Measurements from ENCODE around the gene UBQLN4.

UBQLN4 gene

GRCh38 chr1:156069490-156070455 is 16.2 kb upstream of the UBQLN4 start:
- no peak for DNase-seq (ENCODE audit: low read depth)
- H3K4me3 ChIP-seq (ENCODE audit: low read length), result no peak overlapping the region
- TF ChIP-seq, protein P1, sequence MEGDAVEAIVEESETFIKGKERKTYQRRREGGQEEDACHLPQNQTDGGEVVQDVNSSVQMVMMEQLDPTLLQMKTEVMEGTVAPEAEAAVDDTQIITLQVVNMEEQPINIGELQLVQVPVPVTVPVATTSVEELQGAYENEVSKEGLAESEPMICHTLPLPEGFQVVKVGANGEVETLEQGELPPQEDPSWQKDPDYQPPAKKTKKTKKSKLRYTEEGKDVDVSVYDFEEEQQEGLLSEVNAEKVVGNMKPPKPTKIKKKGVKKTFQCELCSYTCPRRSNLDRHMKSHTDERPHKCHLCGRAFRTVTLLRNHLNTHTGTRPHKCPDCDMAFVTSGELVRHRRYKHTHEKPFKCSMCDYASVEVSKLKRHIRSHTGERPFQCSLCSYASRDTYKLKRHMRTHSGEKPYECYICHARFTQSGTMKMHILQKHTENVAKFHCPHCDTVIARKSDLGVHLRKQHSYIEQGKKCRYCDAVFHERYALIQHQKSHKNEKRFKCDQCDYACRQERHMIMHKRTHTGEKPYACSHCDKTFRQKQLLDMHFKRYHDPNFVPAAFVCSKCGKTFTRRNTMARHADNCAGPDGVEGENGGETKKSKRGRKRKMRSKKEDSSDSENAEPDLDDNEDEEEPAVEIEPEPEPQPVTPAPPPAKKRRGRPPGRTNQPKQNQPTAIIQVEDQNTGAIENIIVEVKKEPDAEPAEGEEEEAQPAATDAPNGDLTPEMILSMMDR (IDR thresholded peaks at IDR 0.05; ENCODE audit: insufficient read depth, low read depth, low read length, missing control alignments), result no peak

GRCh38 chr1:156067262-156067661 is 13.7 kb upstream of the UBQLN4 start:
- no peak overlapping the region for H3K4me3 ChIP-seq (ENCODE audit: low read length)
- DNase-seq (ENCODE audit: low read depth), result no peak
- TF ChIP-seq, protein P1 (IDR thresholded peaks at IDR 0.05; ENCODE audit: insufficient read depth, low read depth, low read length, missing control alignments), result no peak

- no peak overlapping the region for H3K4me3 ChIP-seq (ENCODE audit: low read length)
- DNase-seq (ENCODE audit: low read depth), result no peak
- TF ChIP-seq, protein P1 (IDR thresholded peaks at IDR 0.05; ENCODE audit: insufficient read depth, low read depth, low read length, missing control alignments), result no peak
Measured at GRCh38 chr1:156065871-156066270, 12.3 kb upstream of the UBQLN4 start.

GRCh38 chr1:156065212-156065611 is 11.6 kb upstream of the UBQLN4 start:
- TF ChIP-seq, protein P1 (IDR thresholded peaks at IDR 0.05; ENCODE audit: insufficient read depth, low read depth, low read length, missing control alignments), result no peak
- no peak overlapping the region for H3K4me3 ChIP-seq (ENCODE audit: low read length)
- no peak for DNase-seq (ENCODE audit: low read depth)

GRCh38 chr1:156064615-156065014 is 11.0 kb upstream of the UBQLN4 start:
- DNase-seq (ENCODE audit: low read depth), result peak; percentile 30
- H3K4me3 ChIP-seq (ENCODE audit: low read length), result no peak overlapping the region
- TF ChIP-seq, protein P1 (IDR thresholded peaks at IDR 0.05; ENCODE audit: insufficient read depth, low read depth, low read length, missing control alignments), result no peak

DNA sequence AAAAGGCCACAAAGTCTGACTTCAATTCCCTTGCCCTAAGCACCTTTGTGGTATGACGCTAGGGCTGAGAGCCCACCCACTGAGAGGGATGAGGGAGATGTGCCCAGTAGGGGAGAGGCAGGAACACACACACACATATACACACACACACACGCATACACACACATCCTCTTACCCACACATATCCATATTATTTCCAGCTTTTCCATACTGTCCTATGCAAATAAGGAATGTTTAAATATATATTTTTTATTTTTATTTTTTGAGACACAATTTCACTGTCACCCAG is 10.3 kb upstream of the UBQLN4 start:
- H3K4me3 ChIP-seq (ENCODE audit: low read length), result no peak overlapping the region
- TF ChIP-seq, protein P1 (IDR thresholded peaks at IDR 0.05; ENCODE audit: insufficient read depth, low read depth, low read length, missing control alignments), result no peak
- no peak for DNase-seq (ENCODE audit: low read depth)

GRCh38 chr1:156062189-156062588 is 8.6 kb upstream of the UBQLN4 start:
- TF ChIP-seq, protein P1 (IDR thresholded peaks at IDR 0.05; ENCODE audit: insufficient read depth, low read depth, low read length, missing control alignments), result no peak
- peak overlapping the region; percentile 94 for H3K4me3 ChIP-seq (ENCODE audit: low read length)
- peak; percentile 66 for DNase-seq (ENCODE audit: low read depth)

All from epithelial cell of esophagus (primary cell).